ENCODE measurements around the gene GDPGP1. TPM values are rescaled to one million over a fixed set of nuclear protein-coding genes. Genes with fewer than 3 reads are reported as not detected.

The GDPGP1 gene
- total RNA-seq, 1 donor from 2014 or later: 5.6 TPM

DNA sequence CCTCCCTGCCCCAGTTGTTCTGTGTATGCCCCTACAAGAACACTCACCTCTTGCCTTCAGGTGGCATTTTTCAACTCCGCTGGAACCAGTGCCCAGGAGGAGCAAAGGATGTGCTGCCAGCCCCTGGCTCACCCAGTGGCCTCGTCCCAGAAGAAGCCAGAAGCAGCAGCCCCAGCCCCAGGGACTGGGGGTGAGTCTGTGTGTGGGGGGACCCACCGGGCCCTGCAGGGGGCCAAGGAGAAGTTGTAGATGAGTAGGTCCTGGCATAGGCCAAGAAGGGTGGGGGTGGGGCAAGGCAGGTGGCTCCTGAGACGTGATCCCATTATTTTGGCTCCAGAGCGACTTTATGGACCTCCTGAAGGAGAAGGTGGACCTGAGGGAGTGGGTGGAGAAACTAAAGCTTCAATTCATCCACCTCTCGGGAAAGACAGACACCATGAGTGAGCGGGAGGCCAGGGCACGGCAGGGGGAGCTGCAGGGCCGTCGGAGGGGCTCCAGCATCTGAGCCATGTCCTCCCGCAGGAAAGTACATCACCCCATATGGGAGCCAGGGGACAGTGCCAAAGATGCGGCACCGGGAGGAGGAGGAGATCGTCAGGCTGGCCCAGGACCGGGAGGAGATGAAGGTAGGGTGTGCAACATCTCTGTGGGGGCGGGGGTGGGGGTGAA is 60.7 kb downstream of the GDPGP1 start:
- DNase-seq (ENCODE audit: low spot score) (peak; percentile 40), ATAC-seq (no peak)

DNA sequence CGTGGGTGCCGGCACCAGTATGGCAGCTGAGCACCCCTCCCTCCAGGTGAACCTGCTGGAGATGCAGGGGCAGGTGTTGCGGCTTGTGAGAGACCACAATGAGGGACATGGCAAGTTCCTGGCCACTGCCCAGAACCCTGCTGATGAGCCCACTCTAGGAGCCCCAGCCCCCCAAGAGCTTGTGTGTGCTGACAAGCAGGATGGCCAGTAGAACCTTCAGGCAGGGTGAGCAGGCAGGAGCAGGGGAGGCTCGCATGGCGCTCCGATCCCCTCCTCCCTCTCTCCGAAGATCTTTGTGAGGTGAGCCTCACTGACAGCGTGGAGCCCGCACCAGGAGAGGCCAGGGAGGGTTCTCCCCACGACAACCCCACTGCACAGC is 61.2 kb downstream of the GDPGP1 start:
- DNase-seq (ENCODE audit: low spot score): peak; percentile 40

More for the DNA sequence above, 61.2 kb downstream of the GDPGP1 start:
- ATAC-seq: no peak

Other genes starting within 250 kb of the GDPGP1 start
- gene ZNF710, start 232.9 kb upstream of the GDPGP1 start, total RNA-seq: 6.7 TPM
- gene IDH2, start 131.7 kb upstream of the GDPGP1 start, total RNA-seq: 292 TPM
- gene SEMA4B, start 32.9 kb upstream of the GDPGP1 start, total RNA-seq: 23.7 TPM
- gene CIB1, start 268 bp upstream of the GDPGP1 start, total RNA-seq: 44.1 TPM
- 0.15 TPM for gene TTLL13, start 15.3 kb downstream of the GDPGP1 start, total RNA-seq
- gene NGRN, start 31.5 kb downstream of the GDPGP1 start, total RNA-seq: 26.7 TPM
- gene ZNF774, start 118.1 kb downstream of the GDPGP1 start, total RNA-seq: 1.4 TPM
- 10.9 TPM for gene IQGAP1, start 154.0 kb downstream of the GDPGP1 start, total RNA-seq

Data from left lobe of liver (tissue), 2 donors.